HCT116 (cell line): ENCODE results near the gene HILPDA. TPM values are rescaled to one million over a fixed set of nuclear protein-coding genes. Genes with fewer than 3 reads are reported as not detected.
A peak's percentile ranks its signal among the peaks of the same experiment; 100 is the strongest.

Source experiments
- ATAC-seq: fragments of 200-7000 bp; cut with Tn5 transposase; 2 replicates; pipeline ENCODE4 v1.9.1; 2020; ENCODE audit warnings: mild to moderate bottlenecking, moderate library complexity
- BruUV-seq: library from RNA; stranded (reverse); fragments of 400-500 nt; replicated peaks from 2 replicates; lab custom pipeline; 2021; lab: Mats Ljungman, UMichigan
- CTCF ChIA-PET: fragments of 300-600 bp; sonication (Branson Sonifier 250); formaldehyde crosslinking; loops from one replicate; lab custom pipeline; 2021; ENCODE audit warnings: antibody characterized with exemption; lab: Charles Lee
- POLR2A ChIA-PET: fragments of 300-600, 350-600 bp; sonication (Branson Sonifier 250); formaldehyde crosslinking; loops from one replicate; lab custom pipeline; 2021; ENCODE audit warnings: antibody characterized with exemption; lab: Charles Lee
- RAD21 ChIA-PET, 2 experiments: fragments of 300-600 bp; sonication (Branson Sonifier 250); formaldehyde crosslinking; loops; one replicate each; lab custom pipeline; 2023; ENCODE audit warnings: low total read pairs in 2 of 2; ENCODE audit not compliant: uncharacterized antibody in 2 of 2, unreplicated experiment in 2 of 2, low non-redundant PET in 1 of 2; lab: Charles Lee
- DNase-seq: peaks from one replicate; pipeline ENCODE4 v3.0.0-alpha.2; 2010; ENCODE audit warnings: low read depth, low spot score
- H2AFZ ChIP-seq: fragments of 200-600 bp; shearing (Covaris generic), sonication (generic); 2 replicates; pipeline ENCODE4 v1.6.1; 2017; ENCODE audit warnings: low read depth, mixed run types, mixed read lengths, antibody characterized with exemption, low read length; ENCODE audit not compliant: poor library complexity, severe bottlenecking
- H3K27ac ChIP-seq: 2 replicates; pipeline ENCODE4 v1.5.1; 2012; ENCODE audit warnings: low read depth, low read length
- H3K27me3 ChIP-seq: fragments of 200-600 bp; sonication (generic); 2 replicates; pipeline ENCODE4 v1.6.1; 2016; ENCODE audit warnings: mixed run types, low read length, mixed read lengths; ENCODE audit not compliant: insufficient read depth
- H3K36me3 ChIP-seq, 2 experiments: fragments of 200-500 bp in 1 of 2; fragments of 200-600 bp in 1 of 2; sonication (Bioruptor generic) in 1 of 2; sonication (generic) in 1 of 2; 2 replicates each; pipeline versions ENCODE4 v1.5.1 to v1.6.1; 2014 to 2016; ENCODE audit warnings: low read length in 2 of 2, inconsistent platforms in 1 of 2, mixed read lengths in 1 of 2, mixed run types in 1 of 2; ENCODE audit not compliant: insufficient read depth in 2 of 2, control insufficient read depth in 1 of 2
- H3K4me1 ChIP-seq, 2 experiments: fragments of 200-600 bp in 1 of 2; sonication (generic) in 1 of 2; 2 replicates each; pipeline versions ENCODE4 v1.5.1 to v1.6.1; 2012 to 2017; ENCODE audit warnings: low read length in 2 of 2, inconsistent platforms in 1 of 2, mild to moderate bottlenecking in 1 of 2, mixed read lengths in 1 of 2, mixed run types in 1 of 2, moderate library complexity in 1 of 2; ENCODE audit not compliant: insufficient read depth in 2 of 2, control insufficient read depth in 1 of 2
- H3K4me2 ChIP-seq: fragments of 200-600 bp; sonication (generic); 2 replicates; pipeline ENCODE4 v1.6.1; 2017; ENCODE audit warnings: mixed run types, low read length, mixed read lengths
- H3K4me3 ChIP-seq, 2 experiments: fragments of 200-600 bp in 1 of 2; sonication (generic) in 1 of 2; replicated peaks in 1 of 2; 2 replicates each; pipeline ENCODE4 v1.5.1; 2011 to 2016; ENCODE audit warnings: low read length in 2 of 2, control low read depth in 1 of 2, low read depth in 1 of 2, mild to moderate bottlenecking in 1 of 2, mixed read lengths in 1 of 2, mixed run types in 1 of 2
- H3K79me2 ChIP-seq: fragments of 200-600 bp; sonication (generic); 2 replicates; pipeline ENCODE4 v1.6.1; 2017; ENCODE audit warnings: mild to moderate bottlenecking, mixed run types, low read length, moderate library complexity, mixed read lengths; ENCODE audit not compliant: insufficient read depth
- H3K9ac ChIP-seq: fragments of 200-600 bp; sonication (generic); 2 replicates; pipeline ENCODE4 v1.6.1; 2016; ENCODE audit warnings: low read length, mixed read lengths
- H3K9me2 ChIP-seq: fragments of 200-600 bp; sonication (generic), shearing (Covaris generic); 2 replicates; pipeline ENCODE4 v1.6.1; 2017; ENCODE audit warnings: mixed run types, mild to moderate bottlenecking, moderate library complexity; ENCODE audit not compliant: insufficient read depth
- H3K9me3 ChIP-seq, 2 experiments: fragments of 200-500 bp in 1 of 2; fragments of 200-600 bp in 1 of 2; sonication (Bioruptor generic) in 1 of 2; sonication (generic) in 1 of 2; 2 replicates each; pipeline ENCODE4 v1.6.1; 2014 to 2017; ENCODE audit warnings: low read length in 2 of 2, mixed read lengths in 2 of 2, inconsistent platforms in 1 of 2, low read depth in 1 of 2, mild to moderate bottlenecking in 1 of 2, mixed run types in 1 of 2, moderate library complexity in 1 of 2; ENCODE audit not compliant: control insufficient read depth in 1 of 2, insufficient read depth in 1 of 2
- H4K20me1 ChIP-seq: fragments of 200-600 bp; sonication (generic), shearing (Covaris generic); 2 replicates; pipeline ENCODE4 v1.6.1; 2017; ENCODE audit warnings: mixed run types, mild to moderate bottlenecking, moderate library complexity; ENCODE audit not compliant: insufficient read depth
- EGR1 ChIP-seq: IDR thresholded peaks from 2 replicates; pipeline ENCODE4 v1.6.1; 2012; ENCODE audit warnings: low read depth
- EZH2phosphoT487 ChIP-seq: fragments of 200-600 bp; IDR thresholded peaks from 2 replicates; pipeline ENCODE4 v1.6.1; 2018; ENCODE audit warnings: antibody characterized with exemption, borderline replicate concordance
- FOSL1 ChIP-seq: IDR thresholded peaks from 2 replicates; pipeline ENCODE4 v1.6.1; 2012; ENCODE audit warnings: low read depth
- POLR2AphosphoS5 ChIP-seq: IDR thresholded peaks from 2 replicates; pipeline ENCODE4 v1.6.1; 2011; ENCODE audit warnings: mild to moderate bottlenecking, low read depth, low read length, moderate library complexity
- RAD21 ChIP-seq: IDR thresholded peaks from 2 replicates; pipeline ENCODE4 v1.6.1; 2012; ENCODE audit warnings: low read depth, mild to moderate bottlenecking
- SRF ChIP-seq: IDR thresholded peaks from 2 replicates; pipeline ENCODE4 v1.6.1; 2012; ENCODE audit warnings: low read depth
- TCF7L2 ChIP-seq: IDR thresholded peaks from 2 replicates; pipeline ENCODE4 v1.7.0; 2011; ENCODE audit warnings: borderline replicate concordance, inconsistent platforms; ENCODE audit not compliant: insufficient read depth, insufficient read length; ENCODE audit errors: extremely low read depth
- intact Hi-C: fragments of 100-400 bp; cut with micrococcal nuclease; formaldehyde crosslinking; loops from 2 replicates; pipeline ENCODE4 v1.10.0; 2022
- total RNA-seq: library from RNA; stranded (reverse); gene quantifications from one replicate; pipeline ENCODE4 v1.2.1, GENCODE V29; 2021; ENCODE audit not compliant: unreplicated experiment
- TF ChIP-seq, protein P1 (sequence below): IDR thresholded peaks from 2 replicates; pipeline ENCODE4 v1.6.1; 2011; ENCODE audit warnings: mild to moderate bottlenecking, low read length, moderate library complexity; ENCODE audit not compliant: insufficient replicate concordance; ENCODE audit errors: extremely low read depth
- TF ChIP-seq, protein P2 (sequence below): IDR thresholded peaks from 2 replicates; pipeline ENCODE4 v1.6.1; 2012

The HILPDA gene
- total RNA-seq, 1 experiment from 2014 or later = 32.8 TPM

DNA sequence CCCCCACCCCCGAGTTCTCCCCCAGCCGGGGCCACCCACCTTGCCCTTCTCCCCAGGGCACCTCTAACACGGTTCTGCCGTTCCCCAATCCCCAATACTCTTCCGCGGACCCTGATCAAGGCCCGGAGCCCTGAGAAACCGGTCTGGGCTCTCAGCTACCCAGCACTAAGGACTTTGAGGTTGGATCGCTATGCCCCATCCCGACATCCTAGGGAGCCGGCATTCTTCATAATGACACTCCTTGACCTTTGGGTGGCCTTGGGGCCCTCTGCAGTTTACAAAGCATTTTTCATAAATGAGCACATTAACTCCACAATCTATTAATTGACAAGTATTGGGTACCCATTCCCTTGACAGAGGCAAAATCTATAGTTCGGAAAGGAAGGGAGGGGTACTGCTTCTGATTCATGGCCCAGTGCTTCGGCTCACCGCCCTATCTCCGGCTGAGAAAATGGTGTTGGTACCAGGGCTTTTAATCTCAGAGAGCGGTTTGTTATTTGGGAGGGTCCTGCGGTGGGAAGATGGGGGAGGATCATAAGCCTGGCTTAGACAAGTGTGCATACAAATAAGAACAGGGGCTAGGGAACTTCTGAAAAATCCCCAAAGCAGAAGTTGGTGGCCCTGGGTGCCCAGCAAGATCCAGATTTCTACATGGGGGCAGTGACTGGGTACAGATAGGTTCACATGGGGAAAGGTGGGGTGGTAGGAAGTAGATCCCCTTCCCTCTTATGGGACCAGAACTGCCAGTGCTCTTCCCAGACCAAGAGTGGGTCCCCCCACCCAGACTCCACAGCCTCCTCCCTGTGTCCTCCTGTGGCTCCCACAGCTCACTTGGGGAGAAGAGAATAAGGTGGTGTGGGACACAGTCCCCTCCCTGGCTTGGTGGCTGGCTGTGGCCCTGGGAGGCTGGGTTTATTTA lies 49.1 kb upstream of the HILPDA start (continued):
- no peak for TF ChIP-seq TCF7L2

DNA sequence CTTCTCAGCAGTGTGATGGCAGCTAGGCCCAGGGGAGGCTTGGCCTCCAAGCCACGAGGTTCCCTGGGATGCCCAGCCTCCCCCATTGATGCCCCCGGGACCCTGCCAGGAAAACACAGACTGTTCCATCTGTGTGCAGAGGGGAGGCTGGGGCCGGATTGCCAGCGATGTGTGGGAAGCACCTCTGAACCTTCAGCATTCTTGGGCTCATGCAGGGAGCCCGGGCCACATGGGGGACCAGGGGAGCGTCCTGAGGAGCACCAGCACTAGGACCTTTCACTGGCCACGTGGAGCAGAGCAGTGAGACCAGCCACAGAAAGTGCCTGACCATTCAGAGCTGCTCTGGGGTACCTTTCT lies 48.5 kb upstream of the HILPDA start:
- Histone ChIP-seq H2AFZ (no peak overlapping the region), H3K36me3 (peaks cover 2 to 7% of the 10 kb centered on the region in 2 experiments; a peak in 1 of 4 replicates), H3K4me3 (no peak overlapping the region), H3K4me2 (0 out of 2 replicates have a peak overlapping the region, but pooled peaks have one; percentile 44), H3K27ac (peak overlapping the region; percentile 17; the same call in 1 of the 2 replicates), H3K79me2 (peaks cover 29% of the 10 kb centered on the region), H3K4me1 (peaks cover 34 to 58% of the 10 kb centered on the region in 2 experiments), H3K27me3 (no peaks in the 10 kb centered on the region), H3K9me3 (no peaks in the 10 kb centered on the region), H4K20me1 (no peaks in the 10 kb centered on the region), H3K9ac (peak overlapping the region; percentile 14; the same call in 1 of the 2 replicates), H3K9me2 (no peaks in the 10 kb centered on the region)
- TF ChIP-seq, protein P1, sequence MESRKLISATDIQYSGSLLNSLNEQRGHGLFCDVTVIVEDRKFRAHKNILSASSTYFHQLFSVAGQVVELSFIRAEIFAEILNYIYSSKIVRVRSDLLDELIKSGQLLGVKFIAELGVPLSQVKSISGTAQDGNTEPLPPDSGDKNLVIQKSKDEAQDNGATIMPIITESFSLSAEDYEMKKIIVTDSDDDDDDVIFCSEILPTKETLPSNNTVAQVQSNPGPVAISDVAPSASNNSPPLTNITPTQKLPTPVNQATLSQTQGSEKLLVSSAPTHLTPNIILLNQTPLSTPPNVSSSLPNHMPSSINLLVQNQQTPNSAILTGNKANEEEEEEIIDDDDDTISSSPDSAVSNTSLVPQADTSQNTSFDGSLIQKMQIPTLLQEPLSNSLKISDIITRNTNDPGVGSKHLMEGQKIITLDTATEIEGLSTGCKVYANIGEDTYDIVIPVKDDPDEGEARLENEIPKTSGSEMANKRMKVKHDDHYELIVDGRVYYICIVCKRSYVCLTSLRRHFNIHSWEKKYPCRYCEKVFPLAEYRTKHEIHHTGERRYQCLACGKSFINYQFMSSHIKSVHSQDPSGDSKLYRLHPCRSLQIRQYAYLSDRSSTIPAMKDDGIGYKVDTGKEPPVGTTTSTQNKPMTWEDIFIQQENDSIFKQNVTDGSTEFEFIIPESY = no peak
- no peak for TF ChIP-seq EGR1
- TF ChIP-seq EZH2phosphoT487 = no peak
- TF ChIP-seq, protein P2, sequence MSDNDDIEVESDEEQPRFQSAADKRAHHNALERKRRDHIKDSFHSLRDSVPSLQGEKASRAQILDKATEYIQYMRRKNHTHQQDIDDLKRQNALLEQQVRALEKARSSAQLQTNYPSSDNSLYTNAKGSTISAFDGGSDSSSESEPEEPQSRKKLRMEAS = no peak
- TF ChIP-seq RAD21 = no peak
- no peak for TF ChIP-seq FOSL1
- no peak for TF ChIP-seq SRF
- TF ChIP-seq POLR2AphosphoS5 = no peak
- DNase-seq (no peak), ATAC-seq (no peak)
- intact Hi-C loops = no loop called here
- POLR2A ChIA-PET = no interaction called here
- CTCF ChIA-PET = interaction anchor here (1.6 to 5.6 kb wide), 2 partner anchors 19 to 20 kb away, joined by 5 to 37 read pairs; no protein-coding TSS in a partner anchor
- RAD21 ChIA-PET = no interaction called here
- BruUV-seq = no TSS peak
